Activated naive CD4-positive, alpha-beta T cell (primary cell): ENCODE data around the gene ATP1A2.

Source experiments
- DNase-seq, 4 experiments: peaks; one replicate each; lab custom pipeline; 2025; lab: John Stamatoyannopoulos, UW

ATP1A2 gene

DNA sequence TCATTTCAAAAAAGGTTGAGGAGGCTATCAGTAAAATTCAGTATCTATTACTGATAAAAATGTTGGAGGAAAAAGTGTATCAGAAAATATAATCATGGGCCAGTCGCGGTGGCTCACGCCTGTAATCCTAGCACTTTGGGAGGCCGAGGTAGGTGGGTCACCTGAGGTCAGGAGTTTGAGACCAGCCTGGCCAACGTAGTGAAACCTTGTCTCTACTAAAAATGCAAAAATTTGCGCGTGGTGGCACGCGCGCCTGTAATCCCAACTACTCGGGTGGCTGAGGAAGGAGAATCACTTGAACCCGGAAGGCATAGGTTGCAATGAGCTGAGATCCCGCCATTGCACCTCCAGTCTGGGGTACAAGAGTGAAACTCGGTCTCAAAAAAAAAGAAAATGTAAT, 30.5 kb downstream of the ATP1A2 start:
- no peak for DNase-seq

DNA sequence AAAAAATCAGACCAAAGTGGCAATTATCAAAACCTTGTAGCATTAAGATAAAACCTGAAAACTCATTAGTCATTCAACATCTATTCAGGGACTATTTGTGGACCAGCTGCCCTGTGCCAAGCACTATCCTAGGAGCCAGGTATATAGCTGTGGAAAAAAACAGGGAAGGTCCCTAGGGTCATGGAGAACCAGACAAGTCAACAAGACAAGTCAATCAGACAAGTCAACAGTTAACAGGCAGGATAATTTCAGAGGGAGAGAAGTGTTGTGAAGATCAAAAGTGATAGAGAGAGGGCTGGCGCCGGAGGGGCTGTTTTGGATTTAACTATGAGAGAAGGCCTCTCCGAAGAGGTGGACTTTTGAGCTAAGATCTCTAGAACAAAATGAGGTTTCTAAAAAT, 32.6 kb downstream of the ATP1A2 start:
- no peak for DNase-seq

DNA sequence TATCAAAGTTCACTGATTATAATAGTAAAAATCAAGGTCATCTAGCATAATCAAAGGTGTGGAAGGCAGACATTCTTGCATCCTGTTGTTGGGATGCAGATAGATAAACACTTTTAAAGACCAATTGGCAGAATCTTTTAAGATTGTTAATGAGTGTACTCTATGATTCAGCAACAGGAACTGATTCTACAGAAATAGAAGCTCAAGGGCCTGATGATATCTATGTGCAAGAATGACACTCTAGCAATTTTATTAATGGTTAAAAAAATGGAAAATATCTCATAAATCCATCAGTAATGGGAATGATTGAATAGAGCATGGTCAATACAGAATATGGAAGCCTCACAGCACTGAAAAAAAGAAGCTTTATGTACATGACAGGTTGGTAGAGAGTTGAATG, 33.7 kb downstream of the ATP1A2 start:
- DNase-seq = no peak

DNA sequence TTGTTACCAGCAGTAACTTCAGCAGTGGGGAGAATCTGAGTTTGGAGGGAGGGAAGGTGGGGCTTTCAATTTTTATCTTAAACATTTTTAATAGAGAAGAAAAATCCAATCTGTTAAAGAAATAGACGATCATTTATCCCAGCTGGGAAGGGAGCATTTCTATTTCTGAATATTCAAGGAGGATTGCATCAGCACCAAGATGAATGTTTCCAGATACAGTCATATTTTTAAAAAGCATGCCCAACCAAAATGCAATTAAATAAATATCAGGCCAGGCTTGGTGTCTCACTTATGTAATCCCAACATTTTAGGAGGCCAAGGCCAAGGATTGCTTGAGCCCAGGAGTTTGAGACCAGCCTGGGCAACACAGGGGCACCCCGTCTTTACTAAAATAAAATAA, 34.2 kb downstream of the ATP1A2 start:
- no peak for DNase-seq

DNA sequence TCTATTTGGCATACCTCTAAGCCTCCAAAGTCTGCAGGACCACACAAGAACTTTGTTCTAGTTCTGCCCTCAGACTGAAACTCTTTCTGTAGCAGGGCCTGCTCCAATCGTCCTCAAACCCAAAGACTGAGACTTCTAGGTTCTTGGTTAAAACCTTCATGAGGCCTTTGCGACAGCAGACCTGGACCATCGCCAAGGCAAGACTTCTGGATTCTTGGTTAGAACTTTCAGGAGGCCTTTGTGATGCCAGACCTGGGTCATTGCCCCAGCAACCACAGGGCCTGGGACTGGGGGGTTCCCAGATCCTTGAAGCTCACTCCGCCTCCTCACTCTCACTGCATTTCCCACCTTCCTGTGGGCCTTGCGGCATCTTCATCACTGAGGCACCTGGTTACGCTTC, 35.7 kb downstream of the ATP1A2 start, which contains the start of gene ATP1A4:
Gene ATP1A4, plus strand, starts transcription at position 301 of the 400 bp plus-strand sequence. CDS start 438 bp downstream, outside the sequence.
- no peak for DNase-seq

DNA sequence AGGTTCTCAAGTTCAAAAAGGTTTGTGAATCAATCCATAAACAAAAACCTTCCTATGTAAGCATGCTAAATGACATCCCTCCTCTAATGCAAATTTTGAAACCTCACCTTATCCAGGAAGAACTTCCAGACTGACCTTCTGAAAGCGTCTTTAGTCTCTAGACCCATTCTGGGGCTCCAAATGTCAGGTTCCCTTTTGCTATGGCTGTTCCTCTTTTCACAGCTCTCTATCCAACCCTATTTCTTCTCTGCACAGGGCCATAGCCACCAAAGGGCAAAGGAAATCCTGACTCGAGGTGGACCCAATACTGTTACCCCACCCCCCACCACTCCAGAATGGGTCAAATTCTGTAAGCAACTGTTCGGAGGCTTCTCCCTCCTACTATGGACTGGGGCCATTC, 39.2 kb downstream of the ATP1A2 start:
- DNase-seq = no peak

DNA sequence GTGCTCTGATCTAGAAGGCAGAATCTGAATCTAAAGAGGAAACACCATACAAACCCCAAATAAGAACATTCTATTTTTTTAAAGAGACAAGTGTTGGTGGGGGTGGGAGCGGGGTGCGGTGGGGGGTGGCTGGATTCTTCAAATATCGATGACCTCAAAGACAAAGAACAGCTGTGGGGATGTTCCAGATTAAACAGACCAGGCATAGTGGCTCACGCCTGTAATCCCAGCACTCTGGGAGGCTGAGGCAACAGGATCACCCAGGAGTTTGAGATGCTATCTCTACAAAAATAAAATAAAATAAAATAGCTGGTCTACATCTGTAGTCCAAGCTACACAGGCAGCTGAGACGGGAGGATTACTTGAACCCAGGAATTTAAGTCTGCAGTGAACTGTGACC, 40.8 kb downstream of the ATP1A2 start:
- no peak for DNase-seq

DNA sequence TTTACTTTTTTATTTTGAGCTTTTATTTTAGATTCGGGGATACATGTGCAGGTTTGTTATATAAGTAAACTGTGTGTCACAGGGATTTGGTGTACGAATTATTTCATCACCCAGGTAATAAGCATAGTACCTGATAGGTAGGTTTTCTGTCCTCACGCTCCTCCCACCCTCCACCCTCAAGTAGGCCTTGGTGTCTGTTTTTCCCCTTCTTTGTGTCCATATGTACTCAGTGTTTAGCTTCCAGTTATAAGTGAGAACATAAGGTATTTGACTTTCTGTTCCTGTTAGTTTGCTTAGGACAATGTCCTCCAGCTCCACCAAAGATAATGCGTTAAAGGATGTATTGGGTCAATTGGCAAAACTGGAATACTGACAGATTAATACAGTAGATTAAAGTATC, 41.6 kb downstream of the ATP1A2 start:
- DNase-seq = no peak

DNA sequence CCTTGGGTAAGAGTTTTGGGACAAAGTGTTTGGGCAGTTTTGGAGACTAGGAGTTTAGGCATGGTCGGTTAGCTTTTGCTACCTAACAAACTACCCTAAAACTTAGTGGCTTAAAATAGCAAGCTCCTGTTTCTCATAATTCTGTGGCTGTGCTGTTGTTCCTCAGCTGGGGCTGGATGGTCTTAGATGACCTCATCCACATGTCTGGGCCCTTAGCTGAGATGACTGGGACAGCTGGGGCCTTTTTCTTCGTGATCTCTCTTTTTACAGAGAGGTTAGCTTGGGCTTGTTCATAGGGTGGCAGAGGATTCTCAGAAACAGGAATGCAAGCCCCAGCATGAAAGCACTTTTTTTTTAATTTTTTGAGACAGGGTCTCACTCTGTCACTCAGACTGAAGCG, 42.5 kb downstream of the ATP1A2 start:
- DNase-seq = no peak

DNA sequence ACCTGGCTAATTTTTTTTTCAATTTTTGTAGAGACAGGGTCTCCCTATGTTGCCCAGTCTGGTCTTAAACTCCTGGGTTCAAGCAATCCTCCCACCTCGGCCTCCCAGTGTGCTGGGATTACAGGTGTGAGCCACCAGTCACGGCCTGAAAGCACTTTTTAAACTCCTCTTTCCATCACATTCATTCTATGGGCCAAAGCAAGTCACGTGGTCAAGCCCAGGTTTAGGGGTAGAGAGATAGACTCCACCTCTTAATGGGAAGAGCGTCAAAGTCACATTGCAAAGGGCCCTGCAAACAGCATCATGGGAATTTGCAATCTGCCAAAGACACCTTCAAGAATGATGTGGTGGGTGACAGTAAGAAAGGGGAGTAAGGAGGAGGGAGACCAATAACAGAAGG, 43.0 kb downstream of the ATP1A2 start:
- no peak for DNase-seq

DNA sequence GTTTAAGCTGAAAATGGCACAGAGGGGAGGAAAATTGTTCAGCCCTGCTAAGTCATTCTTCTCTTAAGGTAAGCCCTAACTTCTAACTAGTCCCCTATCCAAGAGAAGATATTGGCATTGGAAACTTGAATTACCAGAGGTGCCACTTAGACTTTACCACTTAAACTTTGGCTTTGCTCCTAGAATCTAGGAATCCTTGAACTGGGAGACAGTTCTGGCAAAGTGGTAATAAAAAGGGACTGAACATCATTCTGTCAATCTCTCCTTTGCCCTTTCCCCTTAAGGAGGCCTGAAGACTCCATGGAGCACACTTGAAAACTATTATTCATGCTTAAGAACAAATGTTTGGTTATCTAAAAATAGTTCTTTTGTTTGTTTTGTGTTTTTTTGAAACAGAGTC, 44.3 kb downstream of the ATP1A2 start:
- no peak for DNase-seq

DNA sequence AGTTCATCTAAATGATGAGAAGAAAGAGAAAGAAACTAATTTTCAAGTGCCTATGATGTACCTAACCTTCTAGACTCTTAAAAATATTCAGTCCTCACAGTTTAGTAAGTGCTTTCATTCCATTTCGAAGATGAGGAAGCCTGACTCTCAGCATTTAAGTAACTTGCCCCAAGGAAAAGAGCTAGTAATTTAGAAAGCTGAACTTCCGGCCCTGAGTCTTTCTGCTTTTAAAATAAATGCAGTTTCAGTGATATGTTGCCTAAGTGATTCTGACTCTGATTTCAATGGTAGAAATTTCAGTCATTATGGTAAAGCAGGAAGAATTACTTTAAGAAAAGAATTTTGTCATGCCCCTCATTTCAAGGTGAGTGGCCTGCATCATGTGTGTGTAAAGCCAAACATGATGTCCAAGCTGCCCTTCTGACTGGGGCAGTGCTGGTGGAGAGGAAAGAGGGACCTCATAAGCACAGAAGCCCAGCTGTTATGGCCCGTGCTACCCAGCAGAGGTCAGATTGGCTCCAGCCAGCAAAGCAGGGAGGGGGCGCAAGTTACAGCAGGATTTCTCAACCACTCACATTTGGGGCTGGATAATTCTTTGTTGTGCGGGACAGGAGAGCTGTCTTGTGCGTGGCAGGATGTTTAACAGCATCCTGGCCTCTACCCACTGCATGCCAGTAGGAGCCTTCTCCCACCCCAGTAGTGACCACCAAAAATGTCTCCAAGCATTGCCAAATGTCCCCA, 46.6 kb downstream of the ATP1A2 start:
- no peak for DNase-seq

DNA sequence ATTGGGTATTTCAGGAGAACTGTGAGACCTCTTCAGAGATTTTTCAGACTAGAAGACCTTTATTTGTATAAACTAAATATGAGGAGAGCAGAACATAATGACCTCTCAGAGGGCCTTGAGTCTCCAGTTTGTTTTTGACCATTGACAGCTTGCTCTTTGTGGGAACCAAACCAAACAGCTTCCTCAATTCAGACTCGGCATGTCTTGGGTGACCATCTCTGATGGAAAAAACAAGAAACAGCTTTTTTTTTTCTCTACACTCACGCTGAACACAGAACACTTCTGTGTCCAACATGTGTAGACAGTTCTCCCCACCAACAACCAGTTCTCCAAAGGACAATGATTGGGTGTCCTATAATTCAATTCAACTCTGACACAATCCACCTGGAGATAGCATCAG, 47.4 kb downstream of the ATP1A2 start:
- no peak for DNase-seq

DNA sequence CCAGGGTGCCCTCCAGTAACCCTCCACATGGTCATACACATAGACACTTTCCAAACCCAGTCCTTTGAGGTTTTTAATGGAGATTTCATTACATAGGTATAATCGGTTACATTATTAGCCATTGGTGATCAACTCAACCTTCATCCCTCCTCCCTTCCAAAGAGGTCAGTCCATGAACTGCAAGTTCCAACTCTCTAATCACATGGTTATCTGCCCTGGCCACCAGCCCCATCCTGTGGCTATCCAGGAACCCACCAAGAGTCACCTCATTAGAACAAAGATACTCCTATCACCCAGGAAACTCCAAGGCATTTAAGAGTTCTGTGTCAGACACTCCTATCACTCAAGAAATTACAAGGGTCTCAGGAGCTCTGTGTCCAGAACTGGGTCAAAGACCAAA, 48.1 kb downstream of the ATP1A2 start:
- DNase-seq = no peak

DNA sequence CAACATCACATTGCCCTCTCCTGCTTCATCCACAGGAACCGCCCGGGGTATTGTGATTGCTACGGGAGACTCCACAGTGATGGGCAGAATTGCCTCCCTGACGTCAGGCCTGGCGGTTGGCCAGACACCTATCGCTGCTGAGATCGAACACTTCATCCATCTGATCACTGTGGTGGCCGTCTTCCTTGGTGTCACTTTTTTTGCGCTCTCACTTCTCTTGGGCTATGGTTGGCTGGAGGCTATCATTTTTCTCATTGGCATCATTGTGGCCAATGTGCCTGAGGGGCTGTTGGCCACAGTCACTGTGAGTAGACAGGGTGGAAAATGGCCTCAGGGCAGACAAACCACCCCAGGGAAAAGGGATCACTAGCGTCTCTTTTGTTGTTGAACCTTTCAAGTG, 48.6 kb downstream of the ATP1A2 start:
- DNase-seq = no peak

DNA sequence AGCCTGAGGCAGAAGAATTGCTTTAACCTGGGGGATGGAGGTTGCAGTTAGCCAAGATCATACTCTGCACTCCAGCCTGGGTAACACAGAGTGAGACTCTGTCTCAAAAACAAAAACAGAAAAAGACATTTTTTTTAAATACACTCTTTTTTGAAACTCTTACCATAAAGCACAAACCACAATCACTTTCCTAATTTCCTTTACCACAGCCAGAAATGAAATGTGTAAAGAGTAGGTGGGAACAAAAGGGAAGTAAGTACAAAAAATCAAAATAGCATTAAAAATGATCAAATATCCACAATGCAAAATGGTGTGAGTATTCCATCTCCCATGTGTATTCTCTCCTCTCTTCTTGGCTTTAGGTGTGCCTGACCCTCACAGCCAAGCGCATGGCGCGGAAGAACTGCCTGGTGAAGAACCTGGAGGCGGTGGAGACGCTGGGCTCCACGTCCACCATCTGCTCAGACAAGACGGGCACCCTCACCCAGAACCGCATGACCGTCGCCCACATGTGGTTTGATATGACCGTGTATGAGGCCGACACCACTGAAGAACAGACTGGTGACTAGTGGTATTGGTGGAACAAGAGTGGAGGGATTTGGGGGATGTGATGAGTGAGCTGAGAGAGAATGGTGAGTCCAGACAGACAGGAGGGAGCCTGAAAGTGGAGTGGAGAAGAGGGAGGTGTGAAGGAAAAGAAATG, 50.8 kb downstream of the ATP1A2 start:
- DNase-seq = no peak

DNA sequence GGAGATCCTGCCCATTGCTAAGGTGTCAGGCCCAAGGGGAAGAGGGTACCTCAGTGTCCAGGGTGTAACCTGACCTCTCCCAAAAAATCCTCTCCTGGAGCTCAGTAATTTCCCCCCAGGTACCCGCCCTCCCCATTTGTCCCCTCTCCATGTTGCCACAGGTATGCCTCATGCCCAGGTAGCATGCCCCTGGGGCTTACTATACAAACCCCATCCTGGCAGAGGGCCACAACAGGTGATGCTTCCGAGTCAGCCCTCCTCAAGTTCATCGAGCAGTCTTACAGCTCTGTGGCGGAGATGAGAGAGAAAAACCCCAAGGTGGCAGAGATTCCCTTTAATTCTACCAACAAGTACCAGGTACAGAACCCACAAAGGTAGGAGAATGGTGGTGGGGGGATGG, 51.5 kb downstream of the ATP1A2 start:
- no peak for DNase-seq

DNA sequence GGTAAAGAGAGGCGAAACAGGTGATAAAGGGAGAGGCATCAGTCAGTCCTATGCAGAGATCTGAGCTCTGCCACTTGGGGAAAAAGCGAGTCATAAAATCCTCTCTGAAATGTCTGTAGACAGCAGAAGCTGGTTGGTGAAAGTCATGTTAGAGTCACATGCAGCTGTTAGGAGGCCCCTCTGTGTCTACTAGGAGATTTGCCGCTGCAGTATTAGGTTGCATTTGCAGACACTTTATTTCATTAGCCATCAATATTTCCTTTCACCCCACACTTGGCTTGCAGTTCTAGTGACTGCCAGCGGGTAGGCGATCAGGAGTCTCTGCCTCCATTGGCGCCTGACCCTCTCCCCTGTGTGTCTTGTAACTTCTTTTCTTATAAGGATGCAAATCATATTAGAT, 52.0 kb downstream of the ATP1A2 start:
- no peak for DNase-seq

DNA sequence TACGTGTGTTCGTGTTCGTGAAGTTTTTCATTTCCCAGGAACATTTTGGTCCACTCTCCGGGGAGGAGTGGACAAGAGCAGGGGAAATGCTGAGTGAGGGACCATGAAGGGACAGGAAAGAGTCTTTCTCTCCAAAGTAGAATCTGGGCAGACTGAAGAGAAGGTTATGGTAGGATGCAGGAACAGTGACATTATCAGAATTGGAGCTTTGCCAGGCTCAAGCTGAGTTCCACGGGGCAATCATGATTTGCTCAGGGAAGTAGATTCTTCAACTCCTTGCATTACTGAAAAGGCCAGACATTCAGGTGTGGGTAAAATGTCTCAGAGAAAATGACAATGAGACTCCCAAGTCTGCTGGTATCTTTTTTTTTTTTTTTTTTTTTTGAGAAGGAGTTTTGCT, 52.5 kb downstream of the ATP1A2 start:
- no peak for DNase-seq

DNA sequence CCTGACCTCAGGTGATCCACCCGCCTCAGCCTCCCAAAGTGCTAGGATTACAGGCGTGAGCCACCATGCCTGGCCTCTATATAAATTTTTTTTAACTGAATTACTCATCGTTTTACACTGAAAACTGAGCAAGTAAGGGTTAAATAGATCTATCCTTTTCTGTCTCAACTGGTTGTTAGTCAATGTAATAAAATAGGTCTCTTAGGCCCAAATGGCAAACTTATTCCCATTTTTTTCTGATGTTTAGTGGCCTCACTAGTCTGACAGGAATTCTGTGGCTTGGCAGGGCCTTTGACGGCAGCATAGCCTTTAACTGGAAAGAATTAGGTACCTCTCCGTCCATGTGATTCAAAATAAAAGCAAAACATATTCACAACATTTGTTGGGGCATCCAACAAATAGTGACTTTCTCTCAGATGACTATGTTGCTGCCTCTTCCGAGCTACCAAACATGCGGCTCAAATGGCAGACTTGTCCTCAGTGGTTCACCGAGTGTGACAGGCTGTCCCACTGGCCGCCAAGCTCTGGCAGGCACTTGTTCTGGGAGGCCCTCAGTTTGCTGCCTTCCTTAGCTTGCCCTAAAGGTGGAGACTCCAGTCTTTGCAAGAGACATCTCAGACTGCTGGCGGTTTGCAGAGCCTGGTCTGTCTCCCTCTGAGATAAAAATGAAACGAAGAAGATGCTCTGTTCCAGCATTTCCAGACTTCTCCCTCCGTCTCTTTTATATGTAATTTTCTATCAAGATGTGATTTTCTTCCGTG, 53.2 kb downstream of the ATP1A2 start:
- no peak for DNase-seq

DNA sequence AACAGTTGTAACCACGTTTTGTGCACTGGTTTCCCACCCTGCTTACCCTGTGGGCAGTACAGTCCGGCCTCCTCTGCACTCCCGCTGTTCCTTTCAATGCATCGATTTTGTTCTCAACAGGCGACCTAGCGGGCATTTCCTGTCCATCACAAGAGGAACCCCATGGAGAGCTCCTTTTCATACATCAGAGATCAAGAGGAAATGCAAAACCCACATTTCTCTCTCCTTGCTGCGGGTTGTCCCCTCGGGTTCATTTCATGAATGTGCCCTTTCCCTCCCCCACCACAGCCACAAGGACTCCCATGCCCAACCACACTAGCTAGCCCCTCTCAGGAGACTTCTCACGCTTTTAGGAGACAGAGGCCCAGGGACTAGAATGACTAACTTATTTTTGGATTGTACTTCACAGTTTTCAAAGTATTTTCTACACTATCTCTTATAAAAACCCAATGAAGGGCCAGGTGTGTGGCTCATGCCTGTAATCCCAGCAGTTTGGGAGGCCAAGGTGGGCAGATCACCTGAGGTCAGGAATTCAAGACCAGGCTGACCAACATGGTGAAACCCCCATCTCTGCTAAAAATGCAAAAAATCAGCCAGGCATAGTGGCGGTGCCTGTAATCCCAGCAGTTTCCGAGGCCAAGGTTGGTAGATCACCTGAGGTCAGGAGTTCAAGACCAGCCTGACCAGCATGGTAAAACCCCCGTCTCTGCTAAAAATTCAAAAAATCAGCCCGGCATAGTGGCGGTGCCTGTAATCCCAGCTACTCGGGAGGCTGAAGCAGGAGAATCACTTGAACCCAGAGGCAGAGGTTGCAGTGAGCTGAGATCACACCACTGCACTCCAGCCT, 54.2 kb downstream of the ATP1A2 start:
- no peak for DNase-seq

DNA sequence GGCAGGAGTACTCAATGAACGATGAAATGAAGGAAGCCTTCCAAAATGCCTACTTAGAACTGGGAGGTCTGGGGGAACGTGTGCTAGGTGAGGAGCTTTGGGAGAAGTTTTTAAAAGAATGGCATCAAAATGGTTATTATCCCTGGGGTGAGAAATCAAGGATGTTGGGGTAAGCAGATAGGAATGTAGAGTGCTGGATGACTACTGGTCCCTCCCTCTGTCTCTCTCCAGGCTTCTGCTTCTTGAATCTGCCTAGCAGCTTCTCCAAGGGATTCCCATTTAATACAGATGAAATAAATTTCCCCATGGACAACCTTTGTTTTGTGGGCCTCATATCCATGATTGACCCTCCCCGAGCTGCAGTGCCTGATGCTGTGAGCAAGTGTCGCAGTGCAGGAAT, 55.8 kb downstream of the ATP1A2 start:
- DNase-seq = no peak
